Endothelial cell of umbilical vein (primary cell): ENCODE data around the gene MCM8. TPM values are rescaled to one million over a fixed set of nuclear protein-coding genes. Genes with fewer than 3 reads are reported as not detected.

Experiments used
- BruUV-seq: library from RNA; stranded (reverse); fragments of 400-500 nt; replicated peaks from 2 replicates; lab custom pipeline; 2021; lab: Mats Ljungman, UMichigan
- CTCF ChIA-PET: fragments of 300-600, 350-600 bp; sonication (Branson Sonifier 250); formaldehyde crosslinking; loops from one replicate; lab custom pipeline; 2021; ENCODE audit warnings: antibody characterized with exemption, inconsistent platforms; lab: Charles Lee
- POLR2A ChIA-PET: fragments of 300-600, 350-600 bp; sonication (Branson Sonifier 250); formaldehyde crosslinking; loops from one replicate; lab custom pipeline; 2021; ENCODE audit warnings: antibody characterized with exemption, inconsistent platforms; lab: Charles Lee
- DNase-seq: peaks from one replicate; pipeline ENCODE4 v3.0.0-alpha.2; 2011; ENCODE audit warnings: low read depth, low spot score
- FAIRE-seq: peaks from 2 replicates; lab custom pipeline; 2011; peaks lifted over from hg19 to GRCh38; lab: Jason Lieb, UNC
- H2AFZ ChIP-seq: 2 replicates; pipeline ENCODE4 v1.6.0; 2012; ENCODE audit warnings: low read depth, low read length, control low read depth, inconsistent platforms
- H3K27ac ChIP-seq: 2 replicates; pipeline ENCODE4 v1.5.1; 2011; ENCODE audit warnings: low read depth, mild to moderate bottlenecking, control low read depth, low read length, moderate library complexity; ENCODE audit not compliant: insufficient read depth
- H3K27me3 ChIP-seq, 2 experiments: 2 replicates each; pipeline versions ENCODE4 v1.6.0 to v1.6.1; 2011; ENCODE audit warnings: low read length in 2 of 2, mixed read lengths in 1 of 2; ENCODE audit not compliant: control insufficient read depth in 2 of 2, insufficient read depth in 2 of 2
- H3K36me3 ChIP-seq, 2 experiments: 2 replicates in 1 of 2; 3 replicates in 1 of 2; pipeline ENCODE4 v1.5.1; 2011; ENCODE audit warnings: low read length in 2 of 2, mild to moderate bottlenecking in 1 of 2, moderate library complexity in 1 of 2; ENCODE audit not compliant: control insufficient read depth in 2 of 2, insufficient read depth in 2 of 2; ENCODE audit errors: extremely low read depth in 1 of 2
- H3K4me1 ChIP-seq: 3 replicates; pipeline ENCODE4 v1.5.1; 2011; ENCODE audit warnings: mild to moderate bottlenecking, low read length; ENCODE audit not compliant: control insufficient read depth, insufficient read depth; ENCODE audit errors: extremely low read depth
- H3K4me2 ChIP-seq: 2 replicates; pipeline ENCODE4 v1.6.1; 2011; ENCODE audit warnings: low read length, control low read depth, mixed read lengths; ENCODE audit not compliant: insufficient read depth
- H3K4me3 ChIP-seq, 3 experiments: fragments of 200-600 bp in 1 of 3; sonication (generic), shearing (Covaris generic) in 1 of 3; replicated peaks in 1 of 3; 2 replicates each; pipeline ENCODE4 v1.5.1; 2011 to 2016; ENCODE audit warnings: control low read depth in 3 of 3, low read length in 3 of 3, mild to moderate bottlenecking in 2 of 3, inconsistent platforms in 1 of 3, low read depth in 1 of 3, moderate library complexity in 1 of 3; ENCODE audit not compliant: insufficient read depth in 1 of 3
- H3K79me2 ChIP-seq: 2 replicates; pipeline ENCODE4 v1.6.0; 2012; ENCODE audit warnings: low read length, inconsistent platforms; ENCODE audit not compliant: control insufficient read depth, insufficient read depth
- H3K9ac ChIP-seq: replicated peaks from 2 replicates; pipeline ENCODE3; 2011; ENCODE audit warnings: low read length, control low read depth; ENCODE audit not compliant: insufficient read depth; ENCODE audit errors: extremely low read depth
- H3K9me1 ChIP-seq: replicated peaks from 3 replicates; pipeline ENCODE4 v1.6.0; 2011; ENCODE audit warnings: mild to moderate bottlenecking, low read length; ENCODE audit not compliant: control insufficient read depth, insufficient read depth; ENCODE audit errors: extremely low read depth
- H3K9me3 ChIP-seq: replicated peaks from 2 replicates; pipeline ENCODE4 v1.5.1; 2012; ENCODE audit warnings: low read length, inconsistent platforms; ENCODE audit not compliant: control insufficient read depth, insufficient read depth
- H4K20me1 ChIP-seq: replicated peaks from 2 replicates; pipeline ENCODE3; 2011; ENCODE audit warnings: mild to moderate bottlenecking, low read length; ENCODE audit not compliant: control insufficient read depth, insufficient read depth; ENCODE audit errors: extremely low read depth
- EZH2 ChIP-seq: IDR thresholded peaks from 2 replicates; pipeline ENCODE4 v1.6.1; 2012; ENCODE audit warnings: borderline replicate concordance, low read depth, mild to moderate bottlenecking, moderate library complexity, low read length, inconsistent platforms; ENCODE audit not compliant: severe bottlenecking
- FOS ChIP-seq: IDR thresholded peaks from 2 replicates; pipeline ENCODE4 v1.6.1; 2011; ENCODE audit warnings: mild to moderate bottlenecking, low read length, moderate library complexity, borderline replicate concordance; ENCODE audit not compliant: insufficient read depth
- GATA2 ChIP-seq: IDR thresholded peaks from 2 replicates; pipeline ENCODE4 v1.7.0; 2011; ENCODE audit warnings: low read depth, mild to moderate bottlenecking, moderate library complexity, mixed read lengths, low read length; ENCODE audit not compliant: insufficient read length, insufficient read depth
- JUN ChIP-seq: IDR thresholded peaks from 2 replicates; pipeline ENCODE4 v1.6.1; 2011; ENCODE audit warnings: borderline replicate concordance, low read depth; ENCODE audit not compliant: insufficient read length, insufficient read depth
- MAX ChIP-seq: IDR thresholded peaks from 2 replicates; pipeline ENCODE4 v1.6.1; 2011; ENCODE audit not compliant: insufficient read depth, insufficient read length
- MYC ChIP-seq: IDR thresholded peaks from one replicate; pipeline ENCODE4 v1.6.1; 2011; ENCODE audit warnings: mild to moderate bottlenecking, low read depth, low read length
- POLR2A ChIP-seq: IDR thresholded peaks from 2 replicates; pipeline ENCODE4 v1.6.1; 2012; ENCODE audit warnings: low read depth, mild to moderate bottlenecking, control low read depth, low read length
- POLR2AphosphoS5 ChIP-seq: IDR thresholded peaks from 2 replicates; pipeline ENCODE4 v1.6.1; 2012; ENCODE audit warnings: low read depth, mild to moderate bottlenecking, control low read depth, low read length, moderate library complexity; ENCODE audit not compliant: insufficient read depth
- dilution Hi-C: fragments of 300-500 bp; cut with MboI; formaldehyde crosslinking; loops from one replicate; pipeline ENCODE4 v1.15.0; 2019; ENCODE audit warnings: low sequenced_read_pairs; ENCODE audit not compliant: extremely low pct_ligation_motif_present
- intact Hi-C: fragments of 100-400 bp; cut with micrococcal nuclease; formaldehyde crosslinking; loops from one replicate; pipeline ENCODE4 v1.10.0; 2022
- polyA plus RNA-seq, 4 experiments: library from polyadenylated mRNA; depleted of rRNA in 3 of 4; stranded (reverse) in 3 of 4; unstranded in 1 of 4; fragments of >200 nt; gene quantifications; 2 replicates each; pipeline versions ENCODE4 v1.2.1 to v1.2.3, GENCODE V29; 2011 to 2012; ENCODE audit warnings: missing spikeins in 1 of 4
- total RNA-seq: library from RNA; stranded (reverse); gene quantifications from 2 replicates; pipeline ENCODE4 v1.2.3, GENCODE V29; 2021
- TF ChIP-seq, protein P1 (sequence below), 2 donors: IDR thresholded peaks; 1 replicate in 1 of 2; 2 replicates in 1 of 2; pipeline ENCODE4 v1.5.1; 2011; ENCODE audit warnings: low read length in 2 of 2, mild to moderate bottlenecking in 2 of 2, moderate library complexity in 2 of 2, control low read depth in 1 of 2, inconsistent platforms in 1 of 2, low read depth in 1 of 2; ENCODE audit not compliant: insufficient read depth in 1 of 2; ENCODE audit errors: extremely low read depth in 1 of 2

MCM8 gene
- total and polyA plus RNA-seq, 2 donors (not counting 3 experiments of a cell fraction or from before 2014, with no cell fraction given) = 2.9 to 14.4 TPM

- H3K36me3 ChIP-seq = peaks cover 0 to 8% of the 10 kb centered on the region in 2 experiments
- CTCF ChIA-PET = no interaction called here
- BruUV-seq = no TSS peak
Observed at GRCh38 chr20:5968462-5968861, 18.0 kb downstream of the MCM8 start.

More at GRCh38 chr20:5968462-5968861, 18.0 kb downstream of the MCM8 start:
- DNase-seq (no peak), FAIRE-seq (no peak)
- Histone ChIP-seq H3K4me1 (no peaks in the 10 kb centered on the region), H3K9me3 (no peaks in the 10 kb centered on the region), H3K27ac (no peak overlapping the region), H4K20me1 (no peaks in the 10 kb centered on the region), H3K4me3 (no peak overlapping the region), H3K4me2 (no peak overlapping the region), H3K79me2 (no peaks in the 10 kb centered on the region), H3K27me3 (no peaks in the 10 kb centered on the region), H2AFZ (no peak overlapping the region), H3K9ac (no peak overlapping the region), H3K9me1 (no peaks in the 10 kb centered on the region)
- POLR2A ChIA-PET = no interaction called here
- TF ChIP-seq EZH2 = no peak
- no peak for TF ChIP-seq JUN
- TF ChIP-seq POLR2A = no peak
- no peak for TF ChIP-seq MYC
- TF ChIP-seq, protein P1, sequence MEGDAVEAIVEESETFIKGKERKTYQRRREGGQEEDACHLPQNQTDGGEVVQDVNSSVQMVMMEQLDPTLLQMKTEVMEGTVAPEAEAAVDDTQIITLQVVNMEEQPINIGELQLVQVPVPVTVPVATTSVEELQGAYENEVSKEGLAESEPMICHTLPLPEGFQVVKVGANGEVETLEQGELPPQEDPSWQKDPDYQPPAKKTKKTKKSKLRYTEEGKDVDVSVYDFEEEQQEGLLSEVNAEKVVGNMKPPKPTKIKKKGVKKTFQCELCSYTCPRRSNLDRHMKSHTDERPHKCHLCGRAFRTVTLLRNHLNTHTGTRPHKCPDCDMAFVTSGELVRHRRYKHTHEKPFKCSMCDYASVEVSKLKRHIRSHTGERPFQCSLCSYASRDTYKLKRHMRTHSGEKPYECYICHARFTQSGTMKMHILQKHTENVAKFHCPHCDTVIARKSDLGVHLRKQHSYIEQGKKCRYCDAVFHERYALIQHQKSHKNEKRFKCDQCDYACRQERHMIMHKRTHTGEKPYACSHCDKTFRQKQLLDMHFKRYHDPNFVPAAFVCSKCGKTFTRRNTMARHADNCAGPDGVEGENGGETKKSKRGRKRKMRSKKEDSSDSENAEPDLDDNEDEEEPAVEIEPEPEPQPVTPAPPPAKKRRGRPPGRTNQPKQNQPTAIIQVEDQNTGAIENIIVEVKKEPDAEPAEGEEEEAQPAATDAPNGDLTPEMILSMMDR (IDR thresholded peaks at IDR 0.05; ENCODE audit: extremely low read depth in 1 of 2, insufficient read depth in 1 of 2, low read depth in 1 of 2, low read length in 2 of 2) = no peak
- TF ChIP-seq MAX = no peak
- TF ChIP-seq POLR2AphosphoS5 = no peak
- TF ChIP-seq FOS = no peak
- no peak for TF ChIP-seq GATA2
- dilution Hi-C loops (no loop called here), intact Hi-C loops (no loop called here)
